GM21717 (cell line): ENCODE measurements around the gene MED14.

Experiments used
- ATAC-seq: cut with Tn5 transposase; IDR thresholded peaks from one replicate; pipeline ENCODE4 v1.9.1; 2021; ENCODE audit warnings: mild to moderate bottlenecking, moderate library complexity; ENCODE audit not compliant: unreplicated experiment

MED14 gene

GRCh38 chrX:40671126-40671525 lies 64.2 kb downstream of the MED14 start:
- no peak for ATAC-seq

- no peak for ATAC-seq
Measured at GRCh38 chrX:40663880-40664630, 71.3 kb downstream of the MED14 start.

- no peak for ATAC-seq
Measured at GRCh38 chrX:40663078-40663740, 72.1 kb downstream of the MED14 start.

- no peak for ATAC-seq
Measured at GRCh38 chrX:40661489-40661888, 73.9 kb downstream of the MED14 start.

- ATAC-seq: no peak
Measured at GRCh38 chrX:40660381-40660780, 75.0 kb downstream of the MED14 start.

- no peak for ATAC-seq
Measured at GRCh38 chrX:40653535-40653934, 81.8 kb downstream of the MED14 start.

GRCh38 chrX:40652664-40653063 lies 82.7 kb downstream of the MED14 start:
- no peak for ATAC-seq

GRCh38 chrX:40651620-40652223 lies 83.6 kb downstream of the MED14 start:
- ATAC-seq: no peak

- peak; percentile 71 for ATAC-seq
Measured at GRCh38 chrX:40647307-40648197, 87.8 kb downstream of the MED14 start, which contains the start of gene CXorf38. Gene CXorf38, minus strand, starts transcription at chrX:40647561. Its CDS starts 41 bp downstream, at chrX:40647520.

- ATAC-seq: peak; percentile 23
Measured at GRCh38 chrX:40646489-40647306, 88.6 kb downstream of the MED14 start.

GRCh38 chrX:40644821-40645358 lies 90.5 kb downstream of the MED14 start:
- ATAC-seq: peak; percentile 34

- ATAC-seq: no peak
Measured at GRCh38 chrX:40644176-40644575, 91.2 kb downstream of the MED14 start.

- no peak for ATAC-seq
Measured at GRCh38 chrX:40637687-40638086, 97.7 kb downstream of the MED14 start.

GRCh38 chrX:40632199-40632598 lies 103.1 kb downstream of the MED14 start:
- ATAC-seq: no peak

- no peak for ATAC-seq
Measured at GRCh38 chrX:40628506-40628905, 106.8 kb downstream of the MED14 start.

- no peak for ATAC-seq
Measured at GRCh38 chrX:40625294-40625693, 110.0 kb downstream of the MED14 start.

- ATAC-seq: no peak
Measured at GRCh38 chrX:40623665-40624064, 111.7 kb downstream of the MED14 start.

- ATAC-seq: no peak
Measured at GRCh38 chrX:40623139-40623536, 112.2 kb downstream of the MED14 start, which contains the start of gene MPC1L. Gene MPC1L, plus strand, starts transcription at chrX:40623428. Its CDS starts 138 bp downstream, at chrX:40623566.

- no peak for ATAC-seq
Measured at GRCh38 chrX:40622479-40623138, 112.7 kb downstream of the MED14 start.
